ENCODE results near the gene PRR27.
A peak's percentile ranks its signal among the peaks of the same experiment; 100 is the strongest.

Gene PRR27

GRCh38 chr4:70153937-70154336 is at the start of gene PRR27:
Gene PRR27, plus strand, starts transcription at chr4:70154237. Its CDS starts 139 bp downstream, at chr4:70154376.
- no peak for DNase-seq

- DNase-seq, result no peak
Observed at GRCh38 chr4:70110917-70111316, 43.1 kb upstream of the PRR27 start.

GRCh38 chr4:70113656-70114055 is 40.4 kb upstream of the PRR27 start:
- DNase-seq, result no peak

- DNase-seq, result no peak
Observed at GRCh38 chr4:70114096-70114495, 39.9 kb upstream of the PRR27 start.

GRCh38 chr4:70120323-70120722 is 33.7 kb upstream of the PRR27 start:
- DNase-seq, result no peak

- DNase-seq, result no peak
Observed at GRCh38 chr4:70133473-70133872, 20.6 kb upstream of the PRR27 start.

GRCh38 chr4:70138751-70139150 is 15.3 kb upstream of the PRR27 start:
- DNase-seq, result no peak

- DNase-seq, result no peak
Observed at GRCh38 chr4:70151271-70151670, 2.8 kb upstream of the PRR27 start.

- DNase-seq, result no peak
Observed at GRCh38 chr4:70152088-70152487, 1.9 kb upstream of the PRR27 start.

- DNase-seq, result no peak
Observed at GRCh38 chr4:70158576-70158975, 4.5 kb downstream of the PRR27 start.

- DNase-seq, result no peak
Observed at GRCh38 chr4:70177090-70177489, 23.1 kb downstream of the PRR27 start.

GRCh38 chr4:70178075-70178660 is 24.1 kb downstream of the PRR27 start:
- no peak for DNase-seq

- DNase-seq, result no peak
Observed at GRCh38 chr4:70179811-70180210, 25.8 kb downstream of the PRR27 start.

- no peak for DNase-seq
Observed at GRCh38 chr4:70181864-70182263, 27.8 kb downstream of the PRR27 start.

- DNase-seq, result no peak
Observed at GRCh38 chr4:70182517-70183167, 28.6 kb downstream of the PRR27 start.

GRCh38 chr4:70183168-70183939 is 29.3 kb downstream of the PRR27 start:
- DNase-seq, result peak; percentile 84

- no peak for DNase-seq
Observed at GRCh38 chr4:70183940-70184246, 29.9 kb downstream of the PRR27 start.

GRCh38 chr4:70187216-70187615 is 33.2 kb downstream of the PRR27 start:
- no peak for DNase-seq

GRCh38 chr4:70190579-70190978 is 36.5 kb downstream of the PRR27 start:
- no peak for DNase-seq

- DNase-seq, result no peak
Observed at GRCh38 chr4:70191647-70192046, 37.6 kb downstream of the PRR27 start.

- no peak for DNase-seq
Observed at GRCh38 chr4:70192895-70193294, 38.9 kb downstream of the PRR27 start.

GRCh38 chr4:70195425-70195824 is 41.4 kb downstream of the PRR27 start, which contains the start of gene ODAM:
Gene ODAM, plus strand, starts transcription at chr4:70195725. Its CDS starts 819 bp downstream, at chr4:70196544.
- no peak for DNase-seq

GRCh38 chr4:70196857-70197256 is 42.8 kb downstream of the PRR27 start:
- DNase-seq, result no peak

- no peak for DNase-seq
Observed at GRCh38 chr4:70197842-70198241, 43.8 kb downstream of the PRR27 start.
